HG03060 (cell line): ENCODE measurements around the gene DBF4B.

Experiments
- ATAC-seq: cut with Tn5 transposase; IDR thresholded peaks from one replicate; pipeline ENCODE4 v1.9.1; 2021; ENCODE audit warnings: low read depth, moderate number of reproducible peaks; ENCODE audit not compliant: unreplicated experiment

The DBF4B gene

GRCh38 chr17:44794851-44795413, 86.5 kb downstream of the DBF4B start:
- ATAC-seq = no peak

GRCh38 chr17:44795421-44795820, 87.0 kb downstream of the DBF4B start:
- ATAC-seq = no peak

- no peak for ATAC-seq
Measured at GRCh38 chr17:44795928-44796327, 87.5 kb downstream of the DBF4B start.

GRCh38 chr17:44796731-44797130, 88.3 kb downstream of the DBF4B start:
- ATAC-seq = no peak

- no peak for ATAC-seq
Measured at GRCh38 chr17:44797802-44798201, 89.3 kb downstream of the DBF4B start.

GRCh38 chr17:44798356-44798755, 89.9 kb downstream of the DBF4B start:
- no peak for ATAC-seq
